K562 (cell line): ENCODE measurements around the gene CACNG5. TPM values are rescaled to one million over a fixed set of nuclear protein-coding genes. Genes with fewer than 3 reads are reported as not detected.

Experiments
- ATAC-seq: fragments of 200-7000 bp; cut with Tn5 transposase; 3 replicates; pipeline ENCODE4 v1.9.1; 2020; ENCODE audit warnings: moderate library complexity
- BruUV-seq: library from RNA; stranded (reverse); fragments of 400-500 nt; replicated peaks from 2 replicates; lab custom pipeline; 2021; lab: Mats Ljungman, UMichigan
- CTCF ChIA-PET: fragments of 300-600 bp; formaldehyde crosslinking; extraction: SDS; loops from one replicate; lab custom pipeline; 2021; ENCODE audit warnings: low intra/inter-chr PET ratio; lab: Yijun Ruan, JAX
- POLR2A ChIA-PET: fragments of 300-600, 350-650 bp; sonication (Branson Sonifier 250); formaldehyde crosslinking; extraction: SDS; loops from one replicate; lab custom pipeline; 2021; ENCODE audit warnings: antibody characterized with exemption, inconsistent platforms; lab: Yijun Ruan, JAX
- DNase-seq, 4 experiments: peaks; one replicate each; pipeline versions ENCODE4 v3.0.0 to v3.0.0-alpha.2; 2011 to 2018; ENCODE audit warnings: low spot score in 3 of 4, mixed read lengths in 3 of 4; ENCODE audit errors: extremely low read depth in 1 of 4
- FAIRE-seq: peaks from 2 replicates; lab custom pipeline; 2011; peaks lifted over from hg19 to GRCh38; lab: Jason Lieb, UNC
- H2AFZ ChIP-seq: 2 replicates; pipeline ENCODE4 v1.6.0; 2011; ENCODE audit warnings: low read depth, low read length, control low read depth, inconsistent platforms
- H3K27ac ChIP-seq: fragments of 200-600 bp; 3 replicates; pipeline ENCODE4 v1.8.0; 2011; ENCODE audit warnings: low read depth, mild to moderate bottlenecking, control low read depth, inconsistent platforms, low read length, moderate library complexity, mixed read lengths; ENCODE audit errors: extremely low read depth
- H3K27me3 ChIP-seq, 2 experiments: fragments of 300-600 bp in 1 of 2; 2 replicates in 1 of 2; 3 replicates in 1 of 2; pipeline versions ENCODE4 v1.6.0 to v1.8.0; 2011; ENCODE audit warnings: inconsistent platforms in 2 of 2, low read length in 2 of 2, mild to moderate bottlenecking in 1 of 2, mixed read lengths in 1 of 2, moderate library complexity in 1 of 2; ENCODE audit not compliant: control insufficient read depth in 2 of 2, insufficient read depth in 2 of 2
- H3K36me3 ChIP-seq: fragments of 300-600 bp; 3 replicates; pipeline ENCODE4 v1.8.0; 2011; ENCODE audit warnings: mild to moderate bottlenecking, low read length, inconsistent platforms; ENCODE audit not compliant: control insufficient read depth, insufficient read depth
- H3K4me1 ChIP-seq, 2 experiments: fragments of 200-600 bp in 1 of 2; replicated peaks in 1 of 2; 2 replicates in 1 of 2; 3 replicates in 1 of 2; pipeline versions ENCODE4 v1.5.1 to v1.8.0; 2011; ENCODE audit warnings: inconsistent platforms in 2 of 2, low read length in 2 of 2, mild to moderate bottlenecking in 1 of 2, mixed read lengths in 1 of 2, moderate library complexity in 1 of 2; ENCODE audit not compliant: control insufficient read depth in 2 of 2, insufficient read depth in 2 of 2
- H3K4me2 ChIP-seq: 2 replicates; pipeline ENCODE4 v1.6.1; 2011; ENCODE audit warnings: low read length, control low read depth, inconsistent platforms, mixed read lengths; ENCODE audit not compliant: insufficient read depth
- H3K4me3 ChIP-seq: fragments of 200-600 bp; sonication (generic), shearing (Covaris generic); 2 replicates; pipeline ENCODE4 v1.5.1; 2016; ENCODE audit warnings: control low read depth, inconsistent platforms
- H3K79me2 ChIP-seq: fragments of 200-600 bp; 3 replicates; pipeline ENCODE4 v1.8.0; 2011; ENCODE audit warnings: low read length, inconsistent platforms; ENCODE audit not compliant: control insufficient read depth, insufficient read depth
- H3K9ac ChIP-seq, 2 experiments: 2 replicates each; pipeline versions ENCODE4 v1.6.0 to v1.6.1; 2011; ENCODE audit warnings: low read depth in 2 of 2, low read length in 2 of 2, control low read depth in 1 of 2, inconsistent platforms in 1 of 2, mild to moderate bottlenecking in 1 of 2, mixed read lengths in 1 of 2; ENCODE audit not compliant: insufficient read depth in 1 of 2
- H3K9me1 ChIP-seq: one replicate; pipeline ENCODE4 v1.6.0; 2011; ENCODE audit warnings: inconsistent platforms, mild to moderate bottlenecking, low read length, moderate library complexity; ENCODE audit not compliant: control insufficient read depth, insufficient read depth
- H3K9me3 ChIP-seq: replicated peaks from 2 replicates; pipeline ENCODE4 v1.5.1; 2011; ENCODE audit warnings: low read depth, low read length, inconsistent platforms; ENCODE audit not compliant: control insufficient read depth, insufficient read depth
- H4K20me1 ChIP-seq: replicated peaks from 2 replicates; pipeline ENCODE4 v1.6.1; 2011; ENCODE audit warnings: low read length, inconsistent platforms, mixed read lengths; ENCODE audit not compliant: control insufficient read depth, insufficient read depth
- BRF1 ChIP-seq: IDR thresholded peaks from 3 replicates; pipeline ENCODE4 v1.6.1; 2011; ENCODE audit warnings: borderline replicate concordance, mild to moderate bottlenecking; ENCODE audit not compliant: insufficient read length; ENCODE audit errors: extremely low read depth
- CEBPG ChIP-seq, 3 experiments: fragments of 200-800 bp in 1 of 3; sonication (Bioruptor generic) in 1 of 3; sonication (generic) in 1 of 3; formaldehyde crosslinking in 1 of 3; IDR thresholded peaks in 2 of 3; conservative IDR thresholded peaks in 1 of 3; 2 replicates each; pipeline versions ENCODE4 v1.6.1 to v1.8.0; 2016 to 2022; ENCODE audit warnings: missing compliant biosample characterization in 2 of 3, missing genetic modification characterization in 2 of 3, mild to moderate bottlenecking in 1 of 3, missing genetic modification reagents in 1 of 3
- CREB1 ChIP-seq, 2 experiments: sonication (generic) in 1 of 2; formaldehyde crosslinking in 1 of 2; IDR thresholded peaks; 2 replicates each; pipeline versions ENCODE4 v1.6.1 to v1.8.0; 2012 to 2022; ENCODE audit warnings: inconsistent platforms in 1 of 2, mild to moderate bottlenecking in 1 of 2, missing genetic modification reagents in 1 of 2, moderate library complexity in 1 of 2
- CTBP1 ChIP-seq: fragments of 450-650 bp; IDR thresholded peaks from 2 replicates; pipeline ENCODE4 v1.6.1; 2016; ENCODE audit warnings: borderline replicate concordance
- DPF2 ChIP-seq: fragments of 450-650 bp; IDR thresholded peaks from 2 replicates; pipeline ENCODE4 v1.6.1; 2016
- EHMT2 ChIP-seq: fragments of 450-650 bp; IDR thresholded peaks from 2 replicates; pipeline ENCODE4 v1.6.1; 2018; ENCODE audit warnings: antibody characterized with exemption
- ETS2 ChIP-seq: IDR thresholded peaks from 2 replicates; pipeline ENCODE4 v1.6.1; 2016; ENCODE audit warnings: borderline replicate concordance, missing genetic modification characterization, mild to moderate bottlenecking, moderate library complexity, missing compliant biosample characterization; ENCODE audit not compliant: poor library complexity, severe bottlenecking
- HMG20A ChIP-seq: fragments of 450-650 bp; formaldehyde crosslinking; conservative IDR thresholded peaks from 2 replicates; pipeline ENCODE4 v1.4.0; 2020; ENCODE audit warnings: mild to moderate bottlenecking, mixed read lengths
- ILK ChIP-seq: fragments of 450-650 bp; IDR thresholded peaks from 2 replicates; pipeline ENCODE4 v1.6.1; 2016; ENCODE audit warnings: missing genetic modification characterization, low read depth, mild to moderate bottlenecking, missing compliant biosample characterization, moderate library complexity, borderline replicate concordance
- KDM5B ChIP-seq: fragments of 200-600 bp; sonication (generic); IDR thresholded peaks from 2 replicates; pipeline ENCODE4 v1.6.1; 2012; ENCODE audit warnings: low read depth, mild to moderate bottlenecking, moderate library complexity, low read length, control low read depth, inconsistent platforms; ENCODE audit not compliant: insufficient replicate concordance
- NRF1 ChIP-seq, 2 experiments: fragments of 450-650 bp; IDR thresholded peaks in 1 of 2; conservative IDR thresholded peaks in 1 of 2; 2 replicates each; pipeline ENCODE4 v1.6.1; 2014; ENCODE audit warnings: mild to moderate bottlenecking in 2 of 2
- PURB ChIP-seq: sonication (generic); formaldehyde crosslinking; IDR thresholded peaks from 2 replicates; pipeline ENCODE4 v1.9.0; 2021; ENCODE audit warnings: low read depth, mild to moderate bottlenecking, missing genetic modification reagents
- RCOR1 ChIP-seq, 2 experiments: IDR thresholded peaks; 2 replicates each; pipeline ENCODE4 v1.6.1; 2012; ENCODE audit warnings: low read depth in 2 of 2, low read length in 2 of 2, borderline replicate concordance in 1 of 2, improper control_type of control experiment in 1 of 2
- RHOXF2B ChIP-seq: fragments of 250-450 bp; sonication (Bioruptor Pico); conservative IDR thresholded peaks from 2 replicates; pipeline ENCODE4 v1.5.1; 2021
- SFPQ ChIP-seq: fragments of 200-400 bp; formaldehyde crosslinking; IDR thresholded peaks from 2 replicates; pipeline ENCODE4 v1.6.1; 2017; ENCODE audit warnings: mild to moderate bottlenecking, low read depth, low read length, moderate library complexity
- TFAP4 ChIP-seq: sonication (generic); formaldehyde crosslinking; IDR thresholded peaks from 2 replicates; pipeline ENCODE4 v1.8.0; 2022; ENCODE audit warnings: missing genetic modification reagents, mild to moderate bottlenecking, moderate library complexity, borderline replicate concordance
- ZFPM2 ChIP-seq: fragments of 250-450 bp; sonication (Bioruptor Pico); IDR thresholded peaks from 2 replicates; pipeline ENCODE4 v1.5.1; 2022; ENCODE audit warnings: mild to moderate bottlenecking
- ZKSCAN8 ChIP-seq: fragments of 200-800 bp; sonication (Bioruptor generic); IDR thresholded peaks from 2 replicates; pipeline ENCODE4 v1.6.1; 2016; ENCODE audit warnings: missing genetic modification characterization, missing compliant biosample characterization
- WGBS: fragments of 100-300 bp; shearing (Covaris generic); methylation state at CpG from one replicate; pipeline ENCODE4 v1.1.6; 2016; ENCODE audit warnings: low coverage, mixed read lengths; ENCODE audit not compliant: insufficient coverage; ENCODE audit errors: missing lambda C conversion rate; 5-methylcytosine and 5-hydroxymethylcytosine counted together
- in situ Hi-C: fragments of 300-500 bp; cut with MboI; formaldehyde crosslinking; loops from 4 replicates; pipeline ENCODE4 v1.15.0; 2018; ENCODE audit warnings: inconsistent platforms, mixed read lengths
- intact Hi-C: fragments of 100-400 bp; cut with micrococcal nuclease; formaldehyde crosslinking; loops from 2 replicates; pipeline ENCODE4 v1.14.2; 2022
- polyA plus RNA-seq, 8 experiments: library from polyadenylated mRNA; depleted of rRNA in 4 of 8; stranded (reverse) in 5 of 8; unstranded in 3 of 8; fragments of >200 nt; fragmentation: Nextera tagmentation in 2 of 8; fragmentation: Illumina TruSeq in 1 of 8; extraction: Ambion mirVana in 2 of 8; extraction: Trizol in 1 of 8; gene quantifications; 2 replicates each; pipeline versions ENCODE4 v1.2.1 to v1.2.3, GENCODE V29; 2011 to 2014; ENCODE audit warnings: inconsistent platforms in 1 of 8, missing spikeins in 1 of 8
- total RNA-seq, 7 experiments: library from RNA; depleted of rRNA in 6 of 7; stranded (reverse); fragments of >200 nt in 6 of 7; fragmentation: Illumina TruSeq in 2 of 7; extraction: Trizol in 2 of 7; gene quantifications; 2 replicates each; pipeline versions ENCODE4 v1.2.1 to v1.2.3, GENCODE V29; 2011 to 2021; ENCODE audit warnings: low replicate concordance in 1 of 7

The CACNG5 gene
- total and polyA plus RNA-seq, 9 of the 15 experiments (the other 6 are each of a cell fraction or from before 2014, with no cell fraction given), result not detected

- TF ChIP-seq SFPQ (no peak), RHOXF2B (CRISPR knock-in tag) (no peak), HMG20A (CRISPR knock-in tag) (no peak), KDM5B (no peak), ZFPM2 (CRISPR knock-in tag) (no peak), ETS2 (tag) (no peak), CEBPG (CRISPR knock-in tag; IDR thresholded peaks at IDR 0.05) (no peak), CEBPG (tag; conservative IDR thresholded peaks at IDR 0.05 in 1 of 2, IDR thresholded peaks at IDR 0.05 in 1 of 2) (no peak)
Observed at GRCh38 chr17:66826856-66827255, 8.1 kb upstream of the CACNG5 start (continued).

DNA sequence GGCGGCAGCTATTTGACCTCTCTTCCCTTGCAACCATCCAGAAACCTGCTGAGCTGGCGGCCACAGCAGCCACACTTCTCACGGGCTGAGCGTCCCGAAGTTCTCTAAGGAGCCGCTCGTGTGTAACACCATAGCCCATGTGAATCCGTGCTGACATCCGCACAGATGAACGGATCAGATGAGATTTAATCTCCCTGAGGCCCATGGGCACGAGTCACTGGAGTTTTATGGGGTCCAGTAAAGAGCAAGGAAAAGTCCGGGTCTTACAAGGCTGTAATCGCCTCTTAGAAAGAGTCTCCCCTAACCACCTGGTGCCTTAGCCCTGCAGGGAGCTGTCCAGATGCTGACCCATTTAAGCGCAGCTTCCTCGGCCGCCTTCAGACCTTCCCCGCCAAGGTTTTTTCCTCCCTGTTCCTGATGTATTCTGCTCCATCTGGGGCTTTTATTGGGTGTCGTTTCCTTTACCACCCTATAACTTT, 5.5 kb upstream of the CACNG5 start:
- ChIA-PET CTCF (no interaction called here), POLR2A (no interaction called here)
- Histone ChIP-seq H3K9me3 (no peaks in the 10 kb centered on the region), H2AFZ (no peak overlapping the region), H3K4me3 (no peak overlapping the region), H3K9me1 (no peaks in the 10 kb centered on the region), H3K36me3 (no peaks in the 10 kb centered on the region), H3K4me2 (no peak overlapping the region), H4K20me1 (peaks cover 10% of the 10 kb centered on the region), H3K4me1 (no peaks in the 10 kb centered on the region), H3K9ac (no peak overlapping the region), H3K27me3 (peaks cover 3 to 48% of the 10 kb centered on the region in 2 experiments; a peak in 4 of 5 replicates), H3K27ac (no peak overlapping the region), H3K79me2 (no peaks in the 10 kb centered on the region)
- intact Hi-C loops (no loop called here), in situ Hi-C loops (no loop called here)
- ATAC-seq, result peak; percentile 87
- BruUV-seq, result no TSS peak
- peak; percentile 44 for FAIRE-seq
- WGBS, result 11% methylated on average over 18 of the region's 18 CpGs
- peak; percentile 34 to 45 (median 39) for DNase-seq
- TF ChIP-seq PURB (CRISPR knock-in tag), result no peak
- TF ChIP-seq EHMT2, result peak; percentile 96
- TF ChIP-seq BRF1, result no peak
- no peak for TF ChIP-seq RCOR1 (IDR thresholded peaks at IDR 0.05; ENCODE audit: borderline replicate concordance in 1 of 2, low read depth in 2 of 2, low read length in 2 of 2)
- TF ChIP-seq NRF1 (conservative IDR thresholded peaks at IDR 0.05 in 1 of 2, IDR thresholded peaks at IDR 0.05 in 1 of 2), result no peak
- TF ChIP-seq CTBP1, result no peak
- TF ChIP-seq CREB1 (IDR thresholded peaks at IDR 0.05), result no peak
- TF ChIP-seq CREB1 (CRISPR knock-in tag; IDR thresholded peaks at IDR 0.05), result no peak
- peak; percentile 35; the same call in 1 of the 2 replicates for TF ChIP-seq TFAP4 (CRISPR knock-in tag)
- no peak for TF ChIP-seq ILK (tag)
- TF ChIP-seq DPF2, result no peak
- TF ChIP-seq ZKSCAN8, result no peak
- no peak for TF ChIP-seq KDM5B
